ENCODE measurements around the gene C12orf54. TPM values are rescaled to one million over a fixed set of nuclear protein-coding genes. Genes with fewer than 3 reads are reported as not detected.
"Not testable (repeated sequence)": the region's sequence is repeated elsewhere in the genome, so short reads cannot be mapped to it uniquely, and the experiment has no call there.

C12orf54 gene
- not detected in 2 replicates for total RNA-seq
- 0.34 and 2.7 TPM in 2 replicates for polyA plus RNA-seq

DNA sequence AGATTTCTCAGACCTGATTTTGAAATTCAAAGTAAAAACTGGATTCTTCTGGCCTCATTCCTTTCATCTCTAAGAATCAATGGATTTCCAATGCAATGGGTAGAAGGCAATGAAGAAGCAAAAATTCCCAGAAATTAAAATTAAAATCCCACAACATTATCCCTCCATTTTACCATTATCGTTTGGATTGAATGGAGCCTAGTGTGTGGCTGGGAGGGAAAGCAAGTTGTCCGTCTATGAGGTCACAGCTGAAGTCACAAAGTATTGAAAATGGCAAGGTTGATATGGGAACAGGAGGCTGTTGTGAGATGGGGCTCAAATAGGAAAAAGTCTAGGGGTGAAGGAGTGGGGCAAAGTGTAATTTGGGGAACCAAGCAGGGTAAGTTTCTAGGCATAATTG lies at the start of gene C12orf54:
C12orf54 (plus strand) TSS at position 301 of the 400 bp plus-strand sequence. CDS start 799 bp downstream, outside the sequence.
- Histone ChIP-seq H3K9me2 (replicated peaks; ENCODE audit: insufficient read depth) (no peaks in the 10 kb centered on the region), H3K27ac (no peak within 1 kb of the TSS), H3K4me3 (no peak within 1 kb of the TSS), H3K9me3 (ENCODE audit: low read depth) (no peaks in the 10 kb centered on the region), H3K4me1 (ENCODE audit: insufficient read depth) (no peaks in the 10 kb centered on the region), H4K20me1 (ENCODE audit: insufficient read depth, poor library complexity, severe bottlenecking) (no peaks in the 10 kb centered on the region), H3K27me3 (no peaks in the 10 kb centered on the region), H3K36me3 (replicated peaks; ENCODE audit: insufficient read depth, low read depth) (no peaks in the 10 kb centered on the region), H3K4me2 (no peak within 1 kb of the TSS), H3K79me2 (no peaks in the 10 kb centered on the region), H2AFZ (no peak within 1 kb of the TSS)
- TF ChIP-seq EZH2 (IDR thresholded peaks at IDR 0.05; ENCODE audit: borderline replicate concordance) (no peak), EZH2phosphoT487 (IDR thresholded peaks at IDR 0.05; ENCODE audit: low read depth, severe bottlenecking, unreplicated experiment) (no peak)
- TF ChIP-seq, protein P1, sequence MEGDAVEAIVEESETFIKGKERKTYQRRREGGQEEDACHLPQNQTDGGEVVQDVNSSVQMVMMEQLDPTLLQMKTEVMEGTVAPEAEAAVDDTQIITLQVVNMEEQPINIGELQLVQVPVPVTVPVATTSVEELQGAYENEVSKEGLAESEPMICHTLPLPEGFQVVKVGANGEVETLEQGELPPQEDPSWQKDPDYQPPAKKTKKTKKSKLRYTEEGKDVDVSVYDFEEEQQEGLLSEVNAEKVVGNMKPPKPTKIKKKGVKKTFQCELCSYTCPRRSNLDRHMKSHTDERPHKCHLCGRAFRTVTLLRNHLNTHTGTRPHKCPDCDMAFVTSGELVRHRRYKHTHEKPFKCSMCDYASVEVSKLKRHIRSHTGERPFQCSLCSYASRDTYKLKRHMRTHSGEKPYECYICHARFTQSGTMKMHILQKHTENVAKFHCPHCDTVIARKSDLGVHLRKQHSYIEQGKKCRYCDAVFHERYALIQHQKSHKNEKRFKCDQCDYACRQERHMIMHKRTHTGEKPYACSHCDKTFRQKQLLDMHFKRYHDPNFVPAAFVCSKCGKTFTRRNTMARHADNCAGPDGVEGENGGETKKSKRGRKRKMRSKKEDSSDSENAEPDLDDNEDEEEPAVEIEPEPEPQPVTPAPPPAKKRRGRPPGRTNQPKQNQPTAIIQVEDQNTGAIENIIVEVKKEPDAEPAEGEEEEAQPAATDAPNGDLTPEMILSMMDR (IDR thresholded peaks at IDR 0.05; ENCODE audit: poor library complexity) = no peak
- 92% methylated on average over 2 of the region's 2 CpGs for WGBS (ENCODE audit: low lambda C conversion rate, missing lambda C conversion rate)
- DNase-seq (ENCODE audit: low spot score) = no peak

DNA sequence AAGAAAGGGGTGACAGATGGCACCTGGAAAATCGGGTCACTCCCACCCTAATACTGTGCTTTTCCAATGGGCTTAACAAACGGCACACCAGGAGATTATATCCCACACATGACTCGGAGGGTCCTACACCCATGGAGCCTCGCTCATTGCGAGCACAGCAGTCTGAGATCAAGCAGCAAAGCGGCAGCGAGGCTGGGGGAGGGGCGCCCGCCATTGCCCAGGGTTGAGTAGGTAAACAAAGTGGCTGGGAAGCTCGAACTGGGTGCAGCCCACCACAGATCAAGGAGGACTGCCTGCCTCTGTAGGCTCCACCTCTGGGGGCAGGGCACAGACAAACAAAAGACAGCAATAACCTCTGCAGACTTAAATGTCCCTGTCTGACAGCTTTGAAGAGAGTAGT lies 48.3 kb upstream of the C12orf54 start:
- DNase-seq (ENCODE audit: low spot score); H3K4me1 ChIP-seq (ENCODE audit: insufficient read depth); H3K4me3 ChIP-seq; H3K9me2 ChIP-seq (replicated peaks; ENCODE audit: insufficient read depth); H3K27me3 ChIP-seq; H2AFZ ChIP-seq; H3K36me3 ChIP-seq (replicated peaks; ENCODE audit: insufficient read depth, low read depth); H3K9me3 ChIP-seq (ENCODE audit: low read depth); H3K27ac ChIP-seq; H4K20me1 ChIP-seq (ENCODE audit: insufficient read depth, poor library complexity, severe bottlenecking); H3K4me2 ChIP-seq; H3K79me2 ChIP-seq: not testable (repeated sequence)
- 91% methylated on average over 10 of the region's 10 CpGs for WGBS (ENCODE audit: low lambda C conversion rate, missing lambda C conversion rate)

DNA sequence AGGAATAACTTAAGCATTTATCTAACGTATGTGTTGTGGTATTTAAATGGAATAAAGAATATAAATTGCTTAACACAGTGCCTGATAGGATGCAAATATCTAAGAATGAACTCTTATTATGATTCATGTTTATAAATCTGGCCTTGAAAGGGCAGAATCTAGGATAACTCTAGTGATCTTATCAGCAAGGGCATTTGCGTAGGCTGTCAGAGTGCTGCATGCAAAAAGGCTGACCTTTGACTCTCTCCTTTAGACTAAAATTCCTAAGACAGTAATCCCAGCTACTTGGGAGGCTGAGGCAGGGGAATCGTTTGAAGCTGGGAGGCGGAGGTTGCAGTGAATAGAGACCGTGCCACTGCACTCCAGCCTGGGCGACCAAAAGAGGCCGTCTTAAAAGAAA lies 41.2 kb upstream of the C12orf54 start:
- 43% methylated on average over 7 of the region's 7 CpGs for WGBS (ENCODE audit: low lambda C conversion rate, missing lambda C conversion rate)
- Histone ChIP-seq H3K4me1 (ENCODE audit: insufficient read depth) (no peaks in the 10 kb centered on the region), H3K4me3 (no peak overlapping the region), H3K79me2 (no peaks in the 10 kb centered on the region), H3K27ac (no peak overlapping the region), H3K9me2 (replicated peaks; ENCODE audit: insufficient read depth) (no peaks in the 10 kb centered on the region), H3K27me3 (no peaks in the 10 kb centered on the region), H3K4me2 (no peak overlapping the region), H4K20me1 (ENCODE audit: insufficient read depth, poor library complexity, severe bottlenecking) (no peaks in the 10 kb centered on the region), H3K36me3 (replicated peaks; ENCODE audit: insufficient read depth, low read depth) (no peaks in the 10 kb centered on the region), H3K9me3 (ENCODE audit: low read depth) (no peaks in the 10 kb centered on the region), H2AFZ (no peak overlapping the region)
- no peak for DNase-seq (ENCODE audit: low spot score)
- TF ChIP-seq EZH2 (IDR thresholded peaks at IDR 0.05; ENCODE audit: borderline replicate concordance) = no peak

DNA sequence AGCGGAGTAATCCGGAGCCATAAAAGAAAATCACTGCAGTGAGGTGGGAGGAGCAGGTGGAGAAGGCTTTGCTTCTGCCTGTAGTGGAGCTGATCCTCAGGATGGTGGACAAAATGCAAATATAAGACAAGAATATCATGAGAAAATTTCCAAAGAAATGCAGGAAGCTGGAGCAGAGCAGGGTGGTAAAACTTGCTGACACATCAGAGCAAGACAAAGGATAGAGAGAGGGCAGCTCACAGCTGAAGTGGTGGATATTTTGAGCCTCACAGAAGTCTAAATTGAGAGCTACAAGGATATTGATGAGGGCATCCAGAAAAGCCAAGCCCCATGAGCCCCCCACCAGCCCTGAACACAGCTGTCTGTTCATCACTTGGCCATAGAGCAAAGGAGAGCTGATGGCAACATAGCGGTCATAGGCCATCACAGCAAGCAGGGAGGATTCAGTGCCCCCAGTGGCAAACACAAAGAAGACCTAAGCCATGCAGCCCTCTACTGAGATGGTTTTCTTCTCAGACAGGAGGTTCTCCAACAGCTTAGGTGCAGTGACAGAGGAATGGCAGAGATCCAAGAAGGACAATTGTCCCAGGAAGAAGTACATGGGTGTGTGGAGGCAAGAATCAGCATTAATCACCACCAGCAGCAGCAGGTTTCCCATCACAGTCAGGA lies 40.0 kb upstream of the C12orf54 start:
- Histone ChIP-seq H3K36me3 (replicated peaks; ENCODE audit: insufficient read depth, low read depth) (no peaks in the 10 kb centered on the region), H3K4me1 (ENCODE audit: insufficient read depth) (no peaks in the 10 kb centered on the region), H3K4me3 (no peak overlapping the region), H2AFZ (no peak overlapping the region), H3K27me3 (no peaks in the 10 kb centered on the region), H3K4me2 (no peak overlapping the region), H4K20me1 (ENCODE audit: insufficient read depth, poor library complexity, severe bottlenecking) (no peaks in the 10 kb centered on the region), H3K9me2 (replicated peaks; ENCODE audit: insufficient read depth) (no peaks in the 10 kb centered on the region), H3K79me2 (no peaks in the 10 kb centered on the region), H3K9me3 (ENCODE audit: low read depth) (no peaks in the 10 kb centered on the region), H3K27ac (no peak overlapping the region)
- no peak for TF ChIP-seq EZH2 (IDR thresholded peaks at IDR 0.05; ENCODE audit: borderline replicate concordance)
- TF ChIP-seq EZH2phosphoT487 (IDR thresholded peaks at IDR 0.05; ENCODE audit: low read depth, severe bottlenecking, unreplicated experiment) = no peak
- TF ChIP-seq, protein P1 (IDR thresholded peaks at IDR 0.05; ENCODE audit: poor library complexity) = no peak
- DNase-seq (ENCODE audit: low spot score) = no peak
- 76% methylated on average over 3 of the region's 3 CpGs for WGBS (ENCODE audit: low lambda C conversion rate, missing lambda C conversion rate)
